GM12878 (cell line): ENCODE results near the gene CCDC91. TPM values are rescaled to one million over a fixed set of nuclear protein-coding genes. Genes with fewer than 3 reads are reported as not detected.

Source experiments
- ATAC-seq: fragments of 200-7000 bp; cut with Tn5 transposase; 3 replicates; pipeline ENCODE4 v1.9.1; 2020; ENCODE audit warnings: mild to moderate bottlenecking, moderate library complexity
- BruUV-seq: library from RNA; stranded (reverse); fragments of 400-500 nt; replicated peaks from 2 replicates; lab custom pipeline; 2021; lab: Mats Ljungman, UMichigan
- CTCF ChIA-PET: fragments of 300-600 bp; sonication (Branson Sonifier 250); formaldehyde crosslinking; extraction: SDS; loops from one replicate; lab custom pipeline; 2021; ENCODE audit warnings: inconsistent platforms; lab: Yijun Ruan, JAX
- POLR2A ChIA-PET: fragments of 350-600 bp; formaldehyde crosslinking; extraction: SDS; loops from one replicate; lab custom pipeline; 2021; ENCODE audit warnings: inconsistent platforms; lab: Charles Lee
- RAD21 ChIA-PET: fragments of 300-600 bp; sonication (Branson Sonifier 250); formaldehyde crosslinking; loops from one replicate; lab custom pipeline; 2023; ENCODE audit warnings: antibody characterized with exemption; ENCODE audit not compliant: unreplicated experiment; lab: Charles Lee
- SMC1A ChIA-PET: fragments of 300-600 bp; sonication (Branson Sonifier 250); formaldehyde crosslinking; loops from one replicate; lab custom pipeline; 2023; ENCODE audit not compliant: unreplicated experiment, uncharacterized antibody; lab: Charles Lee
- DNase-seq: peaks from one replicate; pipeline ENCODE4 v3.0.0-alpha.2; 2011; ENCODE audit warnings: low read depth, low spot score
- FAIRE-seq: peaks from 3 replicates; lab custom pipeline; 2011; peaks lifted over from hg19 to GRCh38; lab: Jason Lieb, UNC
- H2AFZ ChIP-seq: 2 replicates; pipeline ENCODE4 v1.6.0; 2011; ENCODE audit warnings: low read depth, low read length, control low read depth; ENCODE audit not compliant: control insufficient read depth
- H3K27ac ChIP-seq: 2 replicates; pipeline ENCODE4 v1.5.1; 2011; ENCODE audit warnings: control low read depth; ENCODE audit not compliant: control insufficient read depth, insufficient read depth
- H3K27me3 ChIP-seq, 2 experiments: replicated peaks in 1 of 2; 2 replicates each; pipeline versions ENCODE4 v1.6.0 to v1.6.1; 2011; ENCODE audit warnings: low read length in 1 of 2; ENCODE audit not compliant: control insufficient read depth in 2 of 2, insufficient read depth in 2 of 2
- H3K36me3 ChIP-seq, 2 experiments: 2 replicates each; pipeline ENCODE4 v1.5.1; 2011; ENCODE audit warnings: low read length in 1 of 2; ENCODE audit not compliant: control insufficient read depth in 2 of 2, insufficient read depth in 2 of 2
- H3K4me1 ChIP-seq: 2 replicates; pipeline ENCODE4 v1.6.1; 2011; ENCODE audit warnings: mild to moderate bottlenecking, low read length, moderate library complexity, mixed read lengths; ENCODE audit not compliant: control insufficient read depth, insufficient read depth
- H3K4me2 ChIP-seq: 2 replicates; pipeline ENCODE4 v1.6.0; 2011; ENCODE audit warnings: control low read depth; ENCODE audit not compliant: control insufficient read depth, insufficient read depth
- H3K4me3 ChIP-seq: fragments of 200-600 bp; sonication (generic); 2 replicates; pipeline ENCODE4 v1.5.1; 2016
- H3K79me2 ChIP-seq: 2 replicates; pipeline ENCODE4 v1.6.0; 2011; ENCODE audit warnings: low read length; ENCODE audit not compliant: control insufficient read depth, insufficient read depth
- H3K9ac ChIP-seq: 2 replicates; pipeline ENCODE4 v1.8.0; 2011; ENCODE audit warnings: low read length, control low read depth, mixed read lengths; ENCODE audit not compliant: control insufficient read depth, insufficient read depth
- H3K9me3 ChIP-seq: replicated peaks from 3 replicates; pipeline ENCODE4 v1.5.1; 2011; ENCODE audit warnings: mild to moderate bottlenecking, low read length; ENCODE audit not compliant: control insufficient read depth, insufficient read depth
- H4K20me1 ChIP-seq: 2 replicates; pipeline ENCODE4 v1.6.0; 2011; ENCODE audit not compliant: control insufficient read depth, insufficient read depth
- HDAC6 ChIP-seq: fragments of 200-600 bp; sonication (generic); IDR thresholded peaks from one replicate; pipeline ENCODE4 v1.8.0; 2017; ENCODE audit warnings: antibody characterized with exemption; ENCODE audit not compliant: unreplicated experiment
- JUND ChIP-seq: IDR thresholded peaks from 2 replicates; pipeline ENCODE4 v1.6.1; 2012; ENCODE audit warnings: low read depth, mild to moderate bottlenecking, low read length, improper control_type of control experiment, moderate library complexity
- MYB ChIP-seq: fragments of 150-350 bp; IDR thresholded peaks from 2 replicates; pipeline ENCODE4 v1.6.1; 2014; ENCODE audit warnings: mild to moderate bottlenecking, low read depth, low read length, borderline replicate concordance
- POLR2A ChIP-seq: IDR thresholded peaks from 2 replicates; pipeline ENCODE4 v1.6.1; 2011; ENCODE audit warnings: low read depth, mild to moderate bottlenecking, low read length
- RAD21 ChIP-seq: IDR thresholded peaks from 2 replicates; pipeline ENCODE4 v1.6.1; 2011; ENCODE audit warnings: mild to moderate bottlenecking, low read depth, low read length, moderate library complexity; ENCODE audit not compliant: insufficient read depth
- TAF1 ChIP-seq: IDR thresholded peaks from 2 replicates; pipeline ENCODE4 v1.6.1; 2011; ENCODE audit warnings: mild to moderate bottlenecking, low read depth, low read length, borderline replicate concordance
- ZBED1 ChIP-seq: IDR thresholded peaks from 2 replicates; pipeline ENCODE4 v1.6.1; 2016; ENCODE audit warnings: borderline replicate concordance
- ZNF207 ChIP-seq: fragments of 450-650 bp; IDR thresholded peaks from 2 replicates; pipeline ENCODE4 v1.6.1; 2014; ENCODE audit warnings: antibody characterized with exemption, mild to moderate bottlenecking, borderline replicate concordance
- WGBS: methylation state at CpG from one replicate; pipeline ENCODE4 v1.1.6; 2016; ENCODE audit warnings: low lambda C conversion rate; ENCODE audit not compliant: insufficient replicate concordance, insufficient coverage; ENCODE audit errors: missing lambda C conversion rate; 5-methylcytosine and 5-hydroxymethylcytosine counted together
- in situ Hi-C: fragments of 300-500 bp; cut with MboI; formaldehyde crosslinking; loops from 9 replicates; pipeline ENCODE4 v1.14.3; 2018; ENCODE audit warnings: mixed read lengths
- intact Hi-C: fragments of 100-400 bp; cut with micrococcal nuclease; formaldehyde crosslinking; loops from one replicate; pipeline ENCODE4 v1.14.2; 2022; ENCODE audit not compliant: unreplicated experiment
- polyA plus RNA-seq, 11 experiments: library from polyadenylated mRNA; depleted of rRNA in 4 of 11; unstranded in 6 of 11; stranded (reverse) in 5 of 11; fragments of >200 nt; fragmentation: Nextera tagmentation in 4 of 11; fragmentation: Illumina TruSeq in 1 of 11; extraction: Ambion mirVana in 4 of 11; extraction: Trizol in 1 of 11; gene quantifications; 1 replicate in 1 of 11; 2 replicates in 10 of 11; pipeline versions ENCODE4 v1.2.1 to v1.2.3, GENCODE V29; 2011 to 2016; ENCODE audit warnings: inconsistent platforms in 2 of 11, missing spikeins in 2 of 11, low read depth in 1 of 11
- total RNA-seq, 4 experiments: library from RNA; depleted of rRNA in 3 of 4; stranded (reverse); fragments of >200 nt in 3 of 4; fragmentation: Illumina TruSeq in 1 of 4; extraction: Trizol in 1 of 4; gene quantifications; 2 replicates each; pipeline versions ENCODE4 v1.2.1 to v1.2.3, GENCODE V29; 2013 to 2021
- TF ChIP-seq, protein P1 (sequence below): IDR thresholded peaks from 2 replicates; pipeline ENCODE4 v1.6.1; 2012; ENCODE audit warnings: low read length, inconsistent platforms
- TF ChIP-seq, protein P2 (sequence below): fragments of 450-650 bp; IDR thresholded peaks from 2 replicates; pipeline ENCODE4 v1.6.1; 2017; ENCODE audit warnings: mild to moderate bottlenecking, low read depth, inconsistent platforms; ENCODE audit not compliant: poor library complexity, severe bottlenecking
- TF ChIP-seq, protein P3 (sequence below): IDR thresholded peaks from 2 replicates; pipeline ENCODE4 v1.6.1; 2011; ENCODE audit warnings: low read depth, low read length, improper control_type of control experiment, borderline replicate concordance
- TF ChIP-seq, protein P4 (sequence below): fragments of 150-350 bp; IDR thresholded peaks from 2 replicates; pipeline ENCODE4 v1.6.1; 2014; ENCODE audit warnings: mild to moderate bottlenecking, low read depth, low read length
- TF ChIP-seq, protein P5 (sequence below): fragments of 450-650 bp; conservative IDR thresholded peaks from 2 replicates; pipeline ENCODE4 v1.6.1; 2017; ENCODE audit warnings: mild to moderate bottlenecking, moderate library complexity

CCDC91 gene
- total and polyA plus RNA-seq, 10 of the 15 experiments (the other 5 are each of a cell fraction or from before 2014, with no cell fraction given) = 6.1 to 24.9 (median 16.5) TPM

DNA sequence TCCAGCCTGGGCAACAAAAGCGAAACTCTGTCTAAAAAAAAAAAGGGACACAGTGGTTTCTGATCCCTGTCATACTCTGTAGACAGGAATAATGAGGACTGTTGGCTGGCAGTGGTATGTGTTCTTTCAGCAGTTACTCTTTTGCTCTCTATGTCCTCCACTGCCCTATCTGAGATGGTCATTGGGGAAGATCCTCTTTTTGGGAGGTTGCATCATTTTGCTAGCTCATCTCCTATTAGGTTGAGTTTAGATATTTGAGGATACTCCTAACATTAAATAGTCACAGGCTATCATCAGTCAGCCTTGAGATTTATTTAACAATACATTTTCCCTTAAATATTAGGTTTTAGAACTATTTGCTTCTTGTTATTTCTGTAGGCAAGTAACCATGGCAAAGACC lies 5.9 kb upstream of the CCDC91 start:
- no peak overlapping the region for H2AFZ ChIP-seq
- SMC1A ChIA-PET = interaction anchor here (1.1 to 1.6 kb wide), 2 partner anchors 9 to 13 kb away, joined by 3 read pairs; no protein-coding TSS in a partner anchor
- no peaks in the 10 kb centered on the region for H4K20me1 ChIP-seq
- no peaks in the 10 kb centered on the region for H3K4me1 ChIP-seq
- no peak overlapping the region for H3K9ac ChIP-seq
- TF ChIP-seq, protein P1, sequence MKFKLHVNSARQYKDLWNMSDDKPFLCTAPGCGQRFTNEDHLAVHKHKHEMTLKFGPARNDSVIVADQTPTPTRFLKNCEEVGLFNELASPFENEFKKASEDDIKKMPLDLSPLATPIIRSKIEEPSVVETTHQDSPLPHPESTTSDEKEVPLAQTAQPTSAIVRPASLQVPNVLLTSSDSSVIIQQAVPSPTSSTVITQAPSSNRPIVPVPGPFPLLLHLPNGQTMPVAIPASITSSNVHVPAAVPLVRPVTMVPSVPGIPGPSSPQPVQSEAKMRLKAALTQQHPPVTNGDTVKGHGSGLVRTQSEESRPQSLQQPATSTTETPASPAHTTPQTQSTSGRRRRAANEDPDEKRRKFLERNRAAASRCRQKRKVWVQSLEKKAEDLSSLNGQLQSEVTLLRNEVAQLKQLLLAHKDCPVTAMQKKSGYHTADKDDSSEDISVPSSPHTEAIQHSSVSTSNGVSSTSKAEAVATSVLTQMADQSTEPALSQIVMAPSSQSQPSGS = no peak
- TF ChIP-seq, protein P2, sequence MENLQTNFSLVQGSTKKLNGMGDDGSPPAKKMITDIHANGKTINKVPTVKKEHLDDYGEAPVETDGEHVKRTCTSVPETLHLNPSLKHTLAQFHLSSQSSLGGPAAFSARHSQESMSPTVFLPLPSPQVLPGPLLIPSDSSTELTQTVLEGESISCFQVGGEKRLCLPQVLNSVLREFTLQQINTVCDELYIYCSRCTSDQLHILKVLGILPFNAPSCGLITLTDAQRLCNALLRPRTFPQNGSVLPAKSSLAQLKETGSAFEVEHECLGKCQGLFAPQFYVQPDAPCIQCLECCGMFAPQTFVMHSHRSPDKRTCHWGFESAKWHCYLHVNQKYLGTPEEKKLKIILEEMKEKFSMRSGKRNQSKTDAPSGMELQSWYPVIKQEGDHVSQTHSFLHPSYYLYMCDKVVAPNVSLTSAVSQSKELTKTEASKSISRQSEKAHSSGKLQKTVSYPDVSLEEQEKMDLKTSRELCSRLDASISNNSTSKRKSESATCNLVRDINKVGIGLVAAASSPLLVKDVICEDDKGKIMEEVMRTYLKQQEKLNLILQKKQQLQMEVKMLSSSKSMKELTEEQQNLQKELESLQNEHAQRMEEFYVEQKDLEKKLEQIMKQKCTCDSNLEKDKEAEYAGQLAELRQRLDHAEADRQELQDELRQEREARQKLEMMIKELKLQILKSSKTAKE = no peak
- no peak for TF ChIP-seq MYB
- no peak for TF ChIP-seq JUND
- TF ChIP-seq TAF1 = no peak
- no peak for TF ChIP-seq ZNF207
- TF ChIP-seq, protein P3, sequence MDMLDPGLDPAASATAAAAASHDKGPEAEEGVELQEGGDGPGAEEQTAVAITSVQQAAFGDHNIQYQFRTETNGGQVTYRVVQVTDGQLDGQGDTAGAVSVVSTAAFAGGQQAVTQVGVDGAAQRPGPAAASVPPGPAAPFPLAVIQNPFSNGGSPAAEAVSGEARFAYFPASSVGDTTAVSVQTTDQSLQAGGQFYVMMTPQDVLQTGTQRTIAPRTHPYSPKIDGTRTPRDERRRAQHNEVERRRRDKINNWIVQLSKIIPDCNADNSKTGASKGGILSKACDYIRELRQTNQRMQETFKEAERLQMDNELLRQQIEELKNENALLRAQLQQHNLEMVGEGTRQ = no peak
- TF ChIP-seq ZBED1 = no peak
- TF ChIP-seq HDAC6 = no peak
- TF ChIP-seq, protein P4, sequence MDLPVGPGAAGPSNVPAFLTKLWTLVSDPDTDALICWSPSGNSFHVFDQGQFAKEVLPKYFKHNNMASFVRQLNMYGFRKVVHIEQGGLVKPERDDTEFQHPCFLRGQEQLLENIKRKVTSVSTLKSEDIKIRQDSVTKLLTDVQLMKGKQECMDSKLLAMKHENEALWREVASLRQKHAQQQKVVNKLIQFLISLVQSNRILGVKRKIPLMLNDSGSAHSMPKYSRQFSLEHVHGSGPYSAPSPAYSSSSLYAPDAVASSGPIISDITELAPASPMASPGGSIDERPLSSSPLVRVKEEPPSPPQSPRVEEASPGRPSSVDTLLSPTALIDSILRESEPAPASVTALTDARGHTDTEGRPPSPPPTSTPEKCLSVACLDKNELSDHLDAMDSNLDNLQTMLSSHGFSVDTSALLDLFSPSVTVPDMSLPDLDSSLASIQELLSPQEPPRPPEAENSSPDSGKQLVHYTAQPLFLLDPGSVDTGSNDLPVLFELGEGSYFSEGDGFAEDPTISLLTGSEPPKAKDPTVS = no peak
- TF ChIP-seq, protein P5, sequence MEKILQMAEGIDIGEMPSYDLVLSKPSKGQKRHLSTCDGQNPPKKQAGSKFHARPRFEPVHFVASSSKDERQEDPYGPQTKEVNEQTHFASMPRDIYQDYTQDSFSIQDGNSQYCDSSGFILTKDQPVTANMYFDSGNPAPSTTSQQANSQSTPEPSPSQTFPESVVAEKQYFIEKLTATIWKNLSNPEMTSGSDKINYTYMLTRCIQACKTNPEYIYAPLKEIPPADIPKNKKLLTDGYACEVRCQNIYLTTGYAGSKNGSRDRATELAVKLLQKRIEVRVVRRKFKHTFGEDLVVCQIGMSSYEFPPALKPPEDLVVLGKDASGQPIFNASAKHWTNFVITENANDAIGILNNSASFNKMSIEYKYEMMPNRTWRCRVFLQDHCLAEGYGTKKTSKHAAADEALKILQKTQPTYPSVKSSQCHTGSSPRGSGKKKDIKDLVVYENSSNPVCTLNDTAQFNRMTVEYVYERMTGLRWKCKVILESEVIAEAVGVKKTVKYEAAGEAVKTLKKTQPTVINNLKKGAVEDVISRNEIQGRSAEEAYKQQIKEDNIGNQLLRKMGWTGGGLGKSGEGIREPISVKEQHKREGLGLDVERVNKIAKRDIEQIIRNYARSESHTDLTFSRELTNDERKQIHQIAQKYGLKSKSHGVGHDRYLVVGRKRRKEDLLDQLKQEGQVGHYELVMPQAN = no peak
- TF ChIP-seq RAD21 = no peak
- no peak for TF ChIP-seq POLR2A
- TF ChIP-seq, all 136 proteins: peak for 0
- no TSS peak for BruUV-seq
- Histone ChIP-seq H3K9me3 (peaks cover 2% of the 10 kb centered on the region; the same call in 1 of the 3 replicates), H3K27ac (no peak overlapping the region), H3K36me3 (no peaks in the 10 kb centered on the region), H3K79me2 (no peaks in the 10 kb centered on the region), H3K4me3 (no peak overlapping the region), H3K27me3 (no peaks in the 10 kb centered on the region), H3K4me2 (no peak overlapping the region)
- CTCF ChIA-PET = interaction anchor here (0.9 kb wide), 1 partner anchor 345 kb away, joined by 4 read pairs; no protein-coding TSS in a partner anchor
- DNase-seq (no peak), FAIRE-seq (no peak), ATAC-seq (no peak)
- 42% methylated on average over 1 of the region's 1 CpG for WGBS
- intact Hi-C loops = no loop called here
- RAD21 ChIA-PET = no interaction called here
- POLR2A ChIA-PET = interaction anchor here (0.7 kb wide), 1 partner anchor 230 kb away, joined by 4 read pairs; no protein-coding TSS in a partner anchor
- in situ Hi-C loops = no loop called here
